ENCODE data around the gene MYL1. TPM values are rescaled to one million over a fixed set of nuclear protein-coding genes. Genes with fewer than 3 reads are reported as not detected.

MYL1 gene
- 6.6 TPM for total RNA-seq
- polyA plus RNA-seq = 13.2 TPM
- long read RNA-seq, donor 1 = 0 reads
- long read RNA-seq, donor 2, transcript MYL1-202 (7 exons, 1,065 nt) = major isoform, 8 of 16 reads
- long read RNA-seq, donor 2, transcript MYL1-201 (7 exons, 870 nt) = major isoform, 8 of 16 reads
- long read RNA-seq, donor 2, partial matches to known transcripts = 0 of 16 reads
- long read RNA-seq, donor 2, other reads (novel, unspliced or antisense) = 0 of 16 reads
- long read RNA-seq, donor 3, transcript MYL1-202 (7 exons, 1,065 nt) = major isoform, 6 of 8 reads
- long read RNA-seq, donor 3, partial matches to known transcripts = 0 of 8 reads
- long read RNA-seq, donor 3, other reads (novel, unspliced or antisense) = 0 of 8 reads
- long read RNA-seq, donor 4 = 0 reads
- long read RNA-seq, donor 5, transcript MYL1-201 (7 exons, 870 nt) = major isoform, 5 of 5 reads
- long read RNA-seq, donor 5, partial matches to known transcripts = 0 of 5 reads
- long read RNA-seq, donor 5, other reads (novel, unspliced or antisense) = 0 of 5 reads
- long read RNA-seq, donor 6, partial matches to known transcripts = 0 of 6 reads
- long read RNA-seq, donor 6, other reads (novel, unspliced or antisense) = 0 of 6 reads
- long read RNA-seq, donor 7, transcript MYL1-201 (7 exons, 870 nt) = major isoform, 15 of 26 reads
- long read RNA-seq, donor 7, transcript MYL1-202 (7 exons, 1,065 nt) = minor isoform, 11 of 26 reads
- long read RNA-seq, donor 7, partial matches to known transcripts = 0 of 26 reads
- long read RNA-seq, donor 7, other reads (novel, unspliced or antisense) = 0 of 26 reads
- long read RNA-seq, donor 8, transcript MYL1-201 (7 exons, 870 nt) = minor isoform, 5 of 12 reads
- long read RNA-seq, donor 8, transcript MYL1-202 (7 exons, 1,065 nt) = major isoform, 7 of 12 reads
- long read RNA-seq, donor 8, partial matches to known transcripts = 0 of 12 reads
- long read RNA-seq, donor 8, other reads (novel, unspliced or antisense) = 0 of 12 reads
- long read RNA-seq, donor 9, partial matches to known transcripts = 0 of 3 reads
- long read RNA-seq, donor 9, other reads (novel, unspliced or antisense) = 0 of 3 reads
- long read RNA-seq, donor 10 = 0 reads

DNA sequence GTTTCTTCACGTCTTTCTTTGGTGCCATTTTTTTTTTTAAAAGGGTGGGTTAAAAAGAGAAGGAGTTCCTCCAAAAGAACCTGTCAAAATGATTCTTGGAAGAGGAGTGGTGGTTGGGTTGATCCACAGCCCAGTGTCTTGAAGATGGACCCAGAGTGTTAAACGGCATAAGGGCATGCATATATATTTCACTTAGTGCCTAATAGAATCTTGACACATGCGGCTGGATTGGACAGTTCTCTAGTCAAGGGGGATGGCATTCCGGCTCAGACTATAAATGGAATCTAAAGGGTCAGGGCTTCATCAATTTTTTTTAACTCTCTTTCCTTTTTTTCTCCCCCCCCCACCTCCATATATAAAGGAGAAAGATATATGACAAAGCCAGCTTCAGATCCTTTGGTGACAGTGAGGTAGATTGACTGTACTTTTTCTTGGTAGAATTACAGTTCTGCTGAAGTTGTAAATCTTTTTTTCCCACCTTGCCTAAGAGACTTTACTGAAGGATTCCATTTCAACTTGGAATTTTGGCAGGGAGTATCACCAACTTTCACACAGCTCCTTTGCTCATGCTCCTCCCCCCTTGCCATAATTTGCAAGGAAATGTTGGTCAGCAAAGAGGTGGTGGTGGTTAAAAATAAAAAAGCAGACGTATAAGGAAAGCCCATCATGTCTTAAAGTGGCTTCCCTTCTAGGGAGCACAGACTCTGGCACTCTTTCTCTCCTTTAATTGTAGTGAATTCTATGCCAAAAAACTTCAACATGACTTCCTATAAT is at the start of gene MYL1:
TSS of gene MYL1 (minus strand) at position 160 of the 774 bp plus-strand sequence. CDS start at position 28, 132 bp downstream.
- H3K36me3 ChIP-seq (ENCODE audit: control insufficient read depth in 2 of 2, insufficient read depth in 2 of 2, low read length in 1 of 2) = no peaks in the 10 kb centered on the region
- no peak within 1 kb of the TSS for H3K27ac ChIP-seq (ENCODE audit: low read depth in 1 of 2, low read length in 1 of 2)
- H3K4me1 ChIP-seq (ENCODE audit: control insufficient read depth in 2 of 2, insufficient read depth in 2 of 2, low read length in 2 of 2) = no peaks in the 10 kb centered on the region
- 78% methylated on average over 5 of the region's 5 CpGs for WGBS
- H3K9me3 ChIP-seq (ENCODE audit: control insufficient read depth in 2 of 2, insufficient read depth in 1 of 2, low read length in 1 of 2) = no peaks in the 10 kb centered on the region
- H3K27me3 ChIP-seq (ENCODE audit: control insufficient read depth in 2 of 2, insufficient read depth in 1 of 2, low read length in 1 of 2) = no peaks in the 10 kb centered on the region
- no peak within 1 kb of the TSS for H3K4me3 ChIP-seq (ENCODE audit: low read length in 2 of 2)
- DNase-seq (ENCODE audit: low read depth in 6 of 9, low spot score in 9 of 9) = no peak

DNA sequence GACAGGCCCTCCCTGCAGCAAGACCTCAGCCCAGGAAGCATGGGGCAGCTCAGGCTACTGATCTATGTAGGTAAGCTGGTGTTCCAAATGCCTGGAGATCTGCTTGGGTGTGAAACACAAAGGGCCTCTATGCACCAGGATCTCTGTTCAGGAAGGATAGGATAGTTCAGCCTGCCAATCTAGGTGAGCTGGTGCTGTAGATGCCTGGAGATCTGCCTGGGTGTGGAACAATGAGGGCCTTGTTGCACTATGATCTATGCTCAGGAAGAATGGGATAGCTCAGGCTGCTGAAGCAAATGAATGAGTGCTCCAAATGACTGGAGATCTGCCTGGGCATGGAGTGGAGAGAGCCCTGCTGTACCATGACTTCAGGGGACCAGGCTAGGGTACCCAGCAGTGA is 48.9 kb upstream of the MYL1 start:
- Histone ChIP-seq H3K27ac (ENCODE audit: low read depth in 1 of 2, low read length in 1 of 2) (no peak overlapping the region), H3K4me3 (ENCODE audit: low read length in 2 of 2) (no peak overlapping the region), H3K9me3 (ENCODE audit: control insufficient read depth in 2 of 2, insufficient read depth in 1 of 2, low read length in 1 of 2) (no peaks in the 10 kb centered on the region)

DNA sequence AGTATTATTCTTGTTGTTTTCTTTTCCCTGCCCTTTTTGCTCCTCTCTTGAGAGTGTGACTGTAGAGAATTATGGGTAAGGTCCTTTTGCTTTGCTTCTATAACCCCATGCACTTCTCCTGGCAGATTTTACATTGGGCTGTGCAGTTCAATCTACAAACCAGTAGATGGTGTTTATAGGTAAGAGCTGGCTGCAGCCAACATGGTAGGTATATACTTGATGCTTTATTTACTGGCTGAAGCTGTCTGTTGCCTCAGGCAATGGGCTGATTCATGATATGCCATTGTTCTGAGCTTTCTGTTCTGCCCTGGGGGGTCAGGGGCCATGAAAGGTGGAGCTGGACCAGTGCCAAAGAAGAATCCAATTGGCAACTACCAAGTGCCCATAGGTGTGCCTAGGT is 48.3 kb upstream of the MYL1 start:
- Histone ChIP-seq H3K27ac (ENCODE audit: low read depth in 1 of 2, low read length in 1 of 2) (no peak overlapping the region), H3K36me3 (ENCODE audit: control insufficient read depth in 2 of 2, insufficient read depth in 2 of 2, low read length in 1 of 2) (no peaks in the 10 kb centered on the region), H3K4me3 (ENCODE audit: low read length in 2 of 2) (no peak overlapping the region), H3K27me3 (ENCODE audit: control insufficient read depth in 2 of 2, insufficient read depth in 1 of 2, low read length in 1 of 2) (no peaks in the 10 kb centered on the region), H3K4me1 (ENCODE audit: control insufficient read depth in 2 of 2, insufficient read depth in 2 of 2, low read length in 2 of 2) (no peaks in the 10 kb centered on the region), H3K9me3 (ENCODE audit: control insufficient read depth in 2 of 2, insufficient read depth in 1 of 2, low read length in 1 of 2) (no peaks in the 10 kb centered on the region)
- no peak for DNase-seq (ENCODE audit: low read depth in 6 of 9, low spot score in 9 of 9)

More for the DNA sequence above, 48.9 kb upstream of the MYL1 start:
- Histone ChIP-seq H3K36me3 (ENCODE audit: control insufficient read depth in 2 of 2, insufficient read depth in 2 of 2, low read length in 1 of 2) (no peaks in the 10 kb centered on the region), H3K27me3 (ENCODE audit: control insufficient read depth in 2 of 2, insufficient read depth in 1 of 2, low read length in 1 of 2) (no peaks in the 10 kb centered on the region), H3K4me1 (ENCODE audit: control insufficient read depth in 2 of 2, insufficient read depth in 2 of 2, low read length in 2 of 2) (no peaks in the 10 kb centered on the region)
- no peak for DNase-seq (ENCODE audit: low read depth in 6 of 9, low spot score in 9 of 9)

DNA sequence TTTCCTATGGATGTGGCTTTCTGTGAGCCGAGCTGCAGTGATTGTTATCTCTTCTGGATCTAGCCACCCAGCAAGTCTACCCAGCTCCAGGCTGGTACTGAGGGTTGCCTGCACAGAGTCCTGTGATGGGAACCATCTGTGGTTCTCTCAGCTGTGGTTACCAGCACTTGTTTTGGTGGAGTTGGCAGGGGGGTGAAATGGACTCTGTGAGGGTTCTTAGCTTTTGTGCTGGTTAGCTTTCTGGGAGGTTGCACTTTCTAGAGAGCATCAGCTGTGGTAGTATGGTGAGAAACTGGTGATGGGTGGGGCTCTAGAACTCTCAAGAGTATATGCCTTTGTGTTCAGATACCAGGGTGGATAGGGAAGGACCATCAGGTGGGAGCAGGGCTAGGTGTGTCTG is 45.4 kb upstream of the MYL1 start:
- H3K27ac ChIP-seq (ENCODE audit: low read depth in 1 of 2, low read length in 1 of 2) = no peak overlapping the region
- H3K9me3 ChIP-seq (ENCODE audit: control insufficient read depth in 2 of 2, insufficient read depth in 1 of 2, low read length in 1 of 2) = no peaks in the 10 kb centered on the region
- H3K27me3 ChIP-seq (ENCODE audit: control insufficient read depth in 2 of 2, insufficient read depth in 1 of 2, low read length in 1 of 2) = no peaks in the 10 kb centered on the region
- 8% methylated on average over 1 of the region's 1 CpG for WGBS
- no peak for DNase-seq (ENCODE audit: low read depth in 6 of 9, low spot score in 9 of 9)
- no peaks in the 10 kb centered on the region for H3K4me1 ChIP-seq (ENCODE audit: control insufficient read depth in 2 of 2, insufficient read depth in 2 of 2, low read length in 2 of 2)
- H3K4me3 ChIP-seq (ENCODE audit: low read length in 2 of 2) = no peak overlapping the region
- no peaks in the 10 kb centered on the region for H3K36me3 ChIP-seq (ENCODE audit: control insufficient read depth in 2 of 2, insufficient read depth in 2 of 2, low read length in 1 of 2)

- Histone ChIP-seq H3K27me3 (ENCODE audit: control insufficient read depth in 2 of 2, insufficient read depth in 1 of 2, low read length in 1 of 2) (no peaks in the 10 kb centered on the region), H3K4me3 (ENCODE audit: low read length in 2 of 2) (no peak overlapping the region), H3K9me3 (ENCODE audit: control insufficient read depth in 2 of 2, insufficient read depth in 1 of 2, low read length in 1 of 2) (no peaks in the 10 kb centered on the region), H3K36me3 (ENCODE audit: control insufficient read depth in 2 of 2, insufficient read depth in 2 of 2, low read length in 1 of 2) (no peaks in the 10 kb centered on the region), H3K4me1 (ENCODE audit: control insufficient read depth in 2 of 2, insufficient read depth in 2 of 2, low read length in 2 of 2) (no peaks in the 10 kb centered on the region), H3K27ac (ENCODE audit: low read depth in 1 of 2, low read length in 1 of 2) (no peak overlapping the region)
- WGBS = 61% methylated on average over 3 of the region's 3 CpGs
- DNase-seq (ENCODE audit: low read depth in 6 of 9, low spot score in 9 of 9) = no peak
Observed at GRCh38 chr2:210356944-210357343, 42.0 kb upstream of the MYL1 start.

DNA sequence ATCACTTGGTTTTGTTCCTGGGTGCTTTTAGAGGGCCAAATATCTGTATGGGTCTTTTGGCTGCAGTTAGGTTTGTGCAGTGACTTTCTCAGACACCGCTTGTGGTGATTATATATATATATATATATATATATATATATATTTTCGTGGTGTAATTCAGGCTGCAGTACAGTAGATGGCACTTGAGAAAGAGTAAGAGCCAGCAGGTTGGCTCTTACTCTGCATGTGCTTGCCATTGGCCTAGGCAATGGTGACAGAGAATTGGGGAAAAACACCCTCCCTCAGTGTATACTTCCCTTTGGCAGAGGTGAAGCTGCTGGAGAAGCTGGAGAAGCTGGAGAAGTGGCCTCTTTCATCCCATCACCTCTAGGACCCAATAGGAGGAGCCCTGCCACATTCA is 22.2 kb upstream of the MYL1 start:
- Histone ChIP-seq H3K27ac (ENCODE audit: low read depth in 1 of 2, low read length in 1 of 2) (no peak overlapping the region), H3K4me3 (ENCODE audit: low read length in 2 of 2) (no peak overlapping the region), H3K36me3 (ENCODE audit: control insufficient read depth in 2 of 2, insufficient read depth in 2 of 2, low read length in 1 of 2) (no peaks in the 10 kb centered on the region), H3K4me1 (ENCODE audit: control insufficient read depth in 2 of 2, insufficient read depth in 2 of 2, low read length in 2 of 2) (no peaks in the 10 kb centered on the region), H3K27me3 (ENCODE audit: control insufficient read depth in 2 of 2, insufficient read depth in 1 of 2, low read length in 1 of 2) (no peaks in the 10 kb centered on the region), H3K9me3 (ENCODE audit: control insufficient read depth in 2 of 2, insufficient read depth in 1 of 2, low read length in 1 of 2) (no peaks in the 10 kb centered on the region)
- 59% methylated on average over 2 of the region's 2 CpGs for WGBS
- no peak for DNase-seq (ENCODE audit: low read depth in 6 of 9, low spot score in 9 of 9)

DNA sequence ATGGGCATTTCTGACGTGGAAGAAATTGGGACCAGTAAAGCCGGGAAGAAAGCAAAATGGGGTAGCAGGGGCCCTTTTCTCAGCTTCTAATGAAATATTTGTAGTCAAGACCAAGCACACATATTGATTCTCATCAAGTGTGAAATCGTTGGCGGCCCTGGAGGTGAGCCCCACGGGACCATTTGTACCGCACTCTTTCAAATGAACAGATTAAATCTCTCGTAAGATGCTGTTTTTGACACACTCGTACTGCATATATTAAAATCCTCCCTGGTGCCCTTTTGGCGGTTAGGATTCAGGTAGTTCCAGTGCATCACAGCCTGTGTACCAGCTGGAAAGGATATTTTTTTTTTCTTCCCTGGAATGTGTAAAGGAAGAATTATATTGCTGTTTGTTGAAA is 9.9 kb upstream of the MYL1 start:
- DNase-seq (ENCODE audit: low read depth in 6 of 9, low spot score in 9 of 9) = no peak
- Histone ChIP-seq H3K27me3 (ENCODE audit: control insufficient read depth in 2 of 2, insufficient read depth in 1 of 2, low read length in 1 of 2) (no peaks in the 10 kb centered on the region), H3K36me3 (ENCODE audit: control insufficient read depth in 2 of 2, insufficient read depth in 2 of 2, low read length in 1 of 2) (no peaks in the 10 kb centered on the region), H3K9me3 (ENCODE audit: control insufficient read depth in 2 of 2, insufficient read depth in 1 of 2, low read length in 1 of 2) (no peaks in the 10 kb centered on the region), H3K4me3 (ENCODE audit: low read length in 2 of 2) (no peak overlapping the region), H3K4me1 (ENCODE audit: control insufficient read depth in 2 of 2, insufficient read depth in 2 of 2, low read length in 2 of 2) (no peaks in the 10 kb centered on the region), H3K27ac (ENCODE audit: low read depth in 1 of 2, low read length in 1 of 2) (no peak overlapping the region)
- WGBS = 95% methylated on average over 9 of the region's 9 CpGs

GRCh38 chr2:210324458-210324857 is 9.5 kb upstream of the MYL1 start:
- Histone ChIP-seq H3K4me3 (ENCODE audit: low read length in 2 of 2) (no peak overlapping the region), H3K27me3 (ENCODE audit: control insufficient read depth in 2 of 2, insufficient read depth in 1 of 2, low read length in 1 of 2) (no peaks in the 10 kb centered on the region), H3K4me1 (ENCODE audit: control insufficient read depth in 2 of 2, insufficient read depth in 2 of 2, low read length in 2 of 2) (no peaks in the 10 kb centered on the region), H3K27ac (ENCODE audit: low read depth in 1 of 2, low read length in 1 of 2) (no peak overlapping the region), H3K36me3 (ENCODE audit: control insufficient read depth in 2 of 2, insufficient read depth in 2 of 2, low read length in 1 of 2) (no peaks in the 10 kb centered on the region), H3K9me3 (ENCODE audit: control insufficient read depth in 2 of 2, insufficient read depth in 1 of 2, low read length in 1 of 2) (no peaks in the 10 kb centered on the region)
- WGBS = 78% methylated on average over 4 of the region's 4 CpGs
- no peak for DNase-seq (ENCODE audit: low read depth in 6 of 9, low spot score in 9 of 9)

Measured in thymus (tissue), 14 donors.